Measurements from ENCODE around the gene CXCL17.
"Not testable (repeated sequence)": the region's sequence is repeated elsewhere in the genome, so short reads cannot be mapped to it uniquely, and the experiment has no call there.

Gene CXCL17

GRCh38 chr19:42442833-42443232, at the start of gene CXCL17:
Gene CXCL17 (minus strand): TSS chr19:42442946. CDS start chr19:42442832, 114 bp downstream.
- no peak for DNase-seq (ENCODE audit: low read depth, low spot score)
- no CpG with 5 or more reads among the region's 7 CpGs for WGBS (ENCODE audit: insufficient coverage, insufficient read length)
- no peak within 1 kb of the TSS for H3K27ac ChIP-seq (ENCODE audit: low read length)

DNA sequence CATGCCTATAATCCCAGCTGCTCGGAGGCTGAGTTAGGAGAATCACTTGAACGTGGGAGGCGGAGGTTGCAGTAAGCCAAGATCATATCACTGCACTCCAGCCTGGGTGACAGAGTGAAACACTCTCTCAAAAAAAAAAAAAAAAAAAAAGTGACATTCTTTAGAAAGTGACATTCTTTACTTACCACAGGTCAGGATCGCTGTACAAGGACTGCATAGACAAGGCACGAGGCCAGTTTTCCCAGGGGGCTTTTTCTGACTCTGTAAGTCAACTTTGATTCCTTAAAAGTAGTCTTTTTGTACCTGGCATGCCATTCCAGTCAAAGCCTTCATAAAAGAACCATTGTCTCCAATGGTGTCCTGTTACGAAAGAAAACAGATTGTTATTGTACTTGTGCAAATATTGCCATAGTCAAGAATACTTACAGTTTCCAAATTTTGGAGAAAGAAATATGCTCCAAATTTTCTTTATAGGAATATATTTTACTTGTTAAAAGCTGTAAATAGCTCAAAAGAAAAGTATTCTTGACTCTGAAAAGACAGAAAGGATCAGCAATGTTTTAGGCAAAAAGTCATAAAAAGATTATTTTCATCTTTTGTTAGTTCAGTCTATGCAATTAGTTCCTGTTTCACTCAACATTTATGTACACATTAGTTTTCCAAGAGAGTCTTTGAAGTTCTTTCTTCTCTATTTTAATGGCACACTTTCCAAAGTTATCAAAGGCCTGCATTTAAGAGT, 46.2 kb upstream of the CXCL17 start:
- no CpG with 5 or more reads among the region's 6 CpGs for WGBS (ENCODE audit: insufficient coverage, insufficient read length)
- Histone ChIP-seq H3K36me3 (ENCODE audit: control insufficient read depth, insufficient read depth, low read length) (no peaks in the 10 kb centered on the region), H3K9me3 (ENCODE audit: control insufficient read depth, insufficient read depth, low read length) (no peaks in the 10 kb centered on the region), H3K27me3 (ENCODE audit: control insufficient read depth, insufficient read depth, low read length) (no peaks in the 10 kb centered on the region), H3K4me3 (ENCODE audit: low read length) (no peak overlapping the region), H3K4me1 (ENCODE audit: control insufficient read depth, insufficient read depth, low read length) (no peaks in the 10 kb centered on the region), H3K27ac (ENCODE audit: low read length) (no peak overlapping the region)
- DNase-seq (ENCODE audit: low read depth, low spot score): no peak

More at GRCh38 chr19:42442833-42443232, at the start of gene CXCL17:
- Histone ChIP-seq H3K9me3 (ENCODE audit: control insufficient read depth, insufficient read depth, low read length) (no peaks in the 10 kb centered on the region), H3K4me1 (ENCODE audit: control insufficient read depth, insufficient read depth, low read length) (no peaks in the 10 kb centered on the region), H3K4me3 (ENCODE audit: low read length) (no peak within 1 kb of the TSS), H3K27me3 (ENCODE audit: control insufficient read depth, insufficient read depth, low read length) (no peaks in the 10 kb centered on the region), H3K36me3 (ENCODE audit: control insufficient read depth, insufficient read depth, low read length) (no peaks in the 10 kb centered on the region)

DNA sequence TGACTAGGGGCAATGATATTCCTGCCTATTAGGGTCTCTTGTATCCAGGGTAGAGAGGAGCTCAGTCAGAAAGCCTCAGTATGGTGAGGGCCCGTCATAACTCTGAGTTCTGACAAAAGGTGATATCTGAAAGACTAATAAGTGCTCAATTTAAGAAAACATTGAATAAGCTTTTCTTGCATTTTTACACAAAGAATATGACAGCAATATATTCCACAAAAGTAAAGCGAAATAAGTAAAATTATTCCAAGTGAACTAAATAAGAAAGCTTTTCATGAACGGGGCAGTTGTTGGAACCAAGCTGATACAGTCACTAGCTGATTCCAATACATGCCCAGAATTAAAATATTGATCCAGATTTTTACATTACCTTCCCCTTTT, 45.0 kb upstream of the CXCL17 start:
- Histone ChIP-seq H3K27me3 (ENCODE audit: control insufficient read depth, insufficient read depth, low read length) (no peaks in the 10 kb centered on the region), H3K4me1 (ENCODE audit: control insufficient read depth, insufficient read depth, low read length) (no peaks in the 10 kb centered on the region), H3K36me3 (ENCODE audit: control insufficient read depth, insufficient read depth, low read length) (no peaks in the 10 kb centered on the region), H3K4me3 (ENCODE audit: low read length) (no peak overlapping the region), H3K27ac (ENCODE audit: low read length) (no peak overlapping the region), H3K9me3 (ENCODE audit: control insufficient read depth, insufficient read depth, low read length) (no peaks in the 10 kb centered on the region)
- no peak for DNase-seq (ENCODE audit: low read depth, low spot score)
- no CpG with 5 or more reads among the region's 3 CpGs for WGBS (ENCODE audit: insufficient coverage, insufficient read length)

DNA sequence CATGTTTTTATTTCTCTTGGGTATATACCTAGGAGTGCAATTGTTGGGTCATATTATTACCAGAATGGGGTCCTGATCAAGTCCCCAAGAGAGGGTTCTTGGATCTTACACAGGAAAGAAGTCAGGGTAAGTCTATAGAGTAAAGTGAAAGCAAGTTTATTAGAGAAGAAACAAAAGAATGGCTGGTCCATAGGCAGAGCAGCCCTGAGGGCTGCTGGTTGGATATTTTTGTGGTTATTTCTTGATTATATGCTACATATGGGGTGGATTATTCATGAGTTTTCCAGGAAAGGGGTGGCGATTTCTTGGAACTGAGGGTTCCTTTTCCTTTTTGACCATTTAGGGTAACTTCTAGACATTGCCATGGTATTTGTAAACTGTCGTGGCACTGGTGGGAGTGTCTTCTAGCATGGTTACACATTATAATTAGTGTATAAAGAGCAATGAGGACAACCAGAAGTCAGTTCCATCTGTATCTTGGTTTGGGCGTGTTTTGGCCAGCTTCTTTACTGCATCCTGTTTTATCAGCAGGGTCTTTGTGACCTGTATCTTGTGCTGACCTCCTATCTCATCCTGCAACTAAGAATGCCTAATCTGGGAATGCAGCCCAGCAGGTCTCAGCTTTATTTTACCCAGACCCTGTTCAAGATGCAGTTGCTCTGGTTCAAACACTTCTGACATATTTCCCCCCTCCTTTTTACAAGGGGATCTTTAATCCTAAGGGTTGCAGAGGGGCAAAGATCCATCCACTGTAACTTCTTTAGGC, 44.5 kb upstream of the CXCL17 start:
- no peaks in the 10 kb centered on the region for H3K4me1 ChIP-seq (ENCODE audit: control insufficient read depth, insufficient read depth, low read length)
- WGBS (ENCODE audit: insufficient coverage, insufficient read length): no CpG with 5 or more reads among the region's 3 CpGs
- no peak for DNase-seq (ENCODE audit: low read depth, low spot score)

DNA sequence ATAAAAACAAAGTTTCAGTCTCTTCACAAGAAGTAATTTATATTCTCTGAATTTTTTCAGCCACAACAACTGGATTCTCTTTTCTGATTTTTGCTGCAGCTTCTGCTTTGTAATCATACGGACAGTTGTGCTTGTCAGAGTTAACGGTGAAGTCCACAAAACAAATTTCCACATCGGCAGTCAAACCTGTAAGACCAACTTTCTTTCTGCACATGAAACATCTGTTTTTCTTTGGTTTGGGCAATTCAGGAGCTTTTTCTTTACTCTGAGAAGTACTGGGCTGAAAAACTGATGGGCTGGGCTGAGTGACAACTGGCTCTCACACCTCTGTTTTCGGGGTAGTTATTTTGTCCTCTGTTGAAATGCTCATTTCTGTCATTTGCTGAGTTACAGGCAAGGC, 42.3 kb upstream of the CXCL17 start:
- H3K27me3 ChIP-seq (ENCODE audit: control insufficient read depth, insufficient read depth, low read length); DNase-seq (ENCODE audit: low read depth, low spot score); H3K9me3 ChIP-seq (ENCODE audit: control insufficient read depth, insufficient read depth, low read length); H3K27ac ChIP-seq (ENCODE audit: low read length); H3K4me3 ChIP-seq (ENCODE audit: low read length); H3K36me3 ChIP-seq (ENCODE audit: control insufficient read depth, insufficient read depth, low read length); H3K4me1 ChIP-seq (ENCODE audit: control insufficient read depth, insufficient read depth, low read length): not testable (repeated sequence)
- no CpG with 5 or more reads among the region's 4 CpGs for WGBS (ENCODE audit: insufficient coverage, insufficient read length)

More for the DNA sequence above, 44.5 kb upstream of the CXCL17 start:
- Histone ChIP-seq H3K36me3 (ENCODE audit: control insufficient read depth, insufficient read depth, low read length) (no peaks in the 10 kb centered on the region), H3K27me3 (ENCODE audit: control insufficient read depth, insufficient read depth, low read length) (no peaks in the 10 kb centered on the region), H3K4me3 (ENCODE audit: low read length) (no peak overlapping the region), H3K9me3 (ENCODE audit: control insufficient read depth, insufficient read depth, low read length) (no peaks in the 10 kb centered on the region), H3K27ac (ENCODE audit: low read length) (no peak overlapping the region)

GRCh38 chr19:42480335-42481095, 37.8 kb upstream of the CXCL17 start:
- H3K9me3 ChIP-seq (ENCODE audit: control insufficient read depth, insufficient read depth, low read length): no peaks in the 10 kb centered on the region
- H3K4me3 ChIP-seq (ENCODE audit: low read length): no peak overlapping the region
- WGBS (ENCODE audit: insufficient coverage, insufficient read length): no CpG with 5 or more reads among the region's 7 CpGs
- H3K27ac ChIP-seq (ENCODE audit: low read length): no peak overlapping the region
- H3K36me3 ChIP-seq (ENCODE audit: control insufficient read depth, insufficient read depth, low read length): no peaks in the 10 kb centered on the region
- no peak for DNase-seq (ENCODE audit: low read depth, low spot score)
- peaks cover 3% of the 10 kb centered on the region; the same call in 1 of the 2 replicates for H3K4me1 ChIP-seq (ENCODE audit: control insufficient read depth, insufficient read depth, low read length)
- H3K27me3 ChIP-seq (ENCODE audit: control insufficient read depth, insufficient read depth, low read length): no peaks in the 10 kb centered on the region

- Histone ChIP-seq H3K27me3 (ENCODE audit: control insufficient read depth, insufficient read depth, low read length) (no peaks in the 10 kb centered on the region), H3K9me3 (ENCODE audit: control insufficient read depth, insufficient read depth, low read length) (no peaks in the 10 kb centered on the region), H3K36me3 (ENCODE audit: control insufficient read depth, insufficient read depth, low read length) (no peaks in the 10 kb centered on the region), H3K27ac (ENCODE audit: low read length) (no peak overlapping the region), H3K4me3 (ENCODE audit: low read length) (no peak overlapping the region), H3K4me1 (ENCODE audit: control insufficient read depth, insufficient read depth, low read length) (peaks cover 7% of the 10 kb centered on the region)
- no CpG with 5 or more reads among the region's 9 CpGs for WGBS (ENCODE audit: insufficient coverage, insufficient read length)
- no peak for DNase-seq (ENCODE audit: low read depth, low spot score)
These were observed 37.0 kb upstream of the CXCL17 start for GRCh38 chr19:42479736-42480135.

DNA sequence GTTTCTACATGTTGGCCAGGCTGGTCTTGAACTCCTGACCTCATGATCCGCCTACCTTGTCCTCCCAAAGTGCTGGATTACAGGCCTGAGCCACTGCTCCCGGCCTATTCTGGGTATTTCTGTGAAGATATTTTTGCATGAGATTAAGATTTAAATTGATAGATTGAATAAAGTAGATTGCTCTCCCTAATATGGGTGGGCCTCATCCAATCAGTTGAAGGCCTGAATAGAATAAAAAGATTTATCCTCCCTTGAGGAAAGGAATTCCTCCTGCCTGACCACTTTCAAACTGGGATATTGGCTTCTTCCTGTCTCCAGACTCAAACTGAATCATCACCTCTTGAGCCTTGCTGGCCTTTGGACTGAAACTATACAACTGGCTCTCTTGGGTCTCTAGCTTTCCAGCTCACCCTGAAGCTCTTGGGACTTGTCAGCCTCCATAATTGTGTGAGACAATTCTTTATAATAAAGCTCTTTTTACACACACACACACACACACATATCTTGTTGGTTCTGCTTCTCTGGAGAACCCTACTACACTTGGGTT, 36.1 kb upstream of the CXCL17 start:
- H3K4me3 ChIP-seq (ENCODE audit: low read length): no peak overlapping the region
- H3K4me1 ChIP-seq (ENCODE audit: control insufficient read depth, insufficient read depth, low read length): peaks cover 8% of the 10 kb centered on the region
- H3K27ac ChIP-seq (ENCODE audit: low read length): no peak overlapping the region
- WGBS (ENCODE audit: insufficient coverage, insufficient read length): no CpG with 5 or more reads among the region's 2 CpGs
- no peaks in the 10 kb centered on the region for H3K36me3 ChIP-seq (ENCODE audit: control insufficient read depth, insufficient read depth, low read length)
- no peaks in the 10 kb centered on the region for H3K27me3 ChIP-seq (ENCODE audit: control insufficient read depth, insufficient read depth, low read length)
- H3K9me3 ChIP-seq (ENCODE audit: control insufficient read depth, insufficient read depth, low read length): no peaks in the 10 kb centered on the region
- DNase-seq (ENCODE audit: low read depth, low spot score): no peak

- WGBS (ENCODE audit: insufficient coverage, insufficient read length): no CpG with 5 or more reads among the region's 2 CpGs
- H3K4me1 ChIP-seq (ENCODE audit: control insufficient read depth, insufficient read depth, low read length): peaks cover 9% of the 10 kb centered on the region
- H3K4me3 ChIP-seq (ENCODE audit: low read length): no peak overlapping the region
- no peaks in the 10 kb centered on the region for H3K36me3 ChIP-seq (ENCODE audit: control insufficient read depth, insufficient read depth, low read length)
- DNase-seq (ENCODE audit: low read depth, low spot score): no peak
- no peaks in the 10 kb centered on the region for H3K27me3 ChIP-seq (ENCODE audit: control insufficient read depth, insufficient read depth, low read length)
- H3K27ac ChIP-seq (ENCODE audit: low read length): no peak overlapping the region
- H3K9me3 ChIP-seq (ENCODE audit: control insufficient read depth, insufficient read depth, low read length): no peaks in the 10 kb centered on the region
These were observed 35.2 kb upstream of the CXCL17 start for GRCh38 chr19:42477933-42478332.

GRCh38 chr19:42477117-42477516, 34.4 kb upstream of the CXCL17 start:
- no peak for DNase-seq (ENCODE audit: low read depth, low spot score)
- H3K9me3 ChIP-seq (ENCODE audit: control insufficient read depth, insufficient read depth, low read length): no peaks in the 10 kb centered on the region
- no peaks in the 10 kb centered on the region for H3K27me3 ChIP-seq (ENCODE audit: control insufficient read depth, insufficient read depth, low read length)
- no peaks in the 10 kb centered on the region for H3K36me3 ChIP-seq (ENCODE audit: control insufficient read depth, insufficient read depth, low read length)
- H3K27ac ChIP-seq (ENCODE audit: low read length): no peak overlapping the region
- no CpG with 5 or more reads among the region's 2 CpGs for WGBS (ENCODE audit: insufficient coverage, insufficient read length)
- H3K4me1 ChIP-seq (ENCODE audit: control insufficient read depth, insufficient read depth, low read length): peaks cover 11% of the 10 kb centered on the region
- no peak overlapping the region for H3K4me3 ChIP-seq (ENCODE audit: low read length)
